Transverse colon (tissue), 4 donors: ENCODE results near the gene AKR1C4. TPM values are rescaled to one million over a fixed set of nuclear protein-coding genes. Genes with fewer than 3 reads are reported as not detected.

Experiments used
- DNase-seq: peaks from one replicate; pipeline ENCODE4 v3.0.0-alpha.2; 2019
- H3K27ac ChIP-seq, 4 donors: fragments of 200-600 bp; sonication (generic); 2 replicates each; pipeline ENCODE4 v1.5.1; 2016 to 2018; ENCODE audit warnings: inconsistent platforms in 4 of 4
- H3K27me3 ChIP-seq: fragments of 200-600 bp; sonication (generic); 2 replicates; pipeline ENCODE4 v1.5.1; 2017; ENCODE audit warnings: inconsistent platforms
- H3K36me3 ChIP-seq, 4 donors: fragments of 200-600 bp; sonication (generic); 2 replicates each; pipeline ENCODE4 v1.5.1; 2017 to 2019; ENCODE audit warnings: inconsistent platforms in 4 of 4
- H3K4me1 ChIP-seq, 4 donors: fragments of 200-600 bp; sonication (generic); 2 replicates each; pipeline ENCODE4 v1.5.1; 2017 to 2020; ENCODE audit warnings: inconsistent platforms in 4 of 4
- H3K4me3 ChIP-seq, 4 donors: fragments of 200-600 bp; sonication (generic); 1 replicate in 1 of 4; 2 replicates in 3 of 4; pipeline versions ENCODE4 v1.5.1 to v1.6.1; 2017 to 2019; ENCODE audit warnings: inconsistent platforms in 4 of 4
- H3K9me3 ChIP-seq, 2 donors: fragments of 200-600 bp; sonication (generic); 2 replicates each; pipeline ENCODE4 v1.5.1; 2017 to 2019; ENCODE audit warnings: inconsistent platforms in 2 of 2
- CTCF ChIP-seq, 5 experiments: fragments of 200-600 bp in 3 of 5; fragments of 450-650 bp in 2 of 5; sonication (generic) in 3 of 5; IDR thresholded peaks; 1 replicate in 2 of 5; 2 replicates in 3 of 5; pipeline ENCODE4 v1.5.1; 2016 to 2017; ENCODE audit warnings: antibody characterized with exemption in 5 of 5, inconsistent platforms in 3 of 5, mild to moderate bottlenecking in 2 of 5, moderate library complexity in 1 of 5
- EP300 ChIP-seq: sonication (generic); formaldehyde crosslinking; IDR thresholded peaks from one replicate; pipeline ENCODE4 v1.6.1; 2017; ENCODE audit warnings: antibody characterized with exemption, low read depth
- POLR2A ChIP-seq: fragments of 450-650 bp; IDR thresholded peaks from one replicate; pipeline ENCODE4 v1.6.1; 2016; ENCODE audit warnings: antibody characterized with exemption, mild to moderate bottlenecking, moderate library complexity
- POLR2AphosphoS5 ChIP-seq, 3 donors: sonication (generic); formaldehyde crosslinking; IDR thresholded peaks; one replicate each; pipeline ENCODE4 v1.6.1; 2016; ENCODE audit warnings: antibody characterized with exemption in 3 of 3
- WGBS, 2 donors: methylation state at CpG; one replicate each; pipeline ENCODE4 v1.1.5; 2018; ENCODE audit warnings: low coverage in 1 of 2; 5-methylcytosine and 5-hydroxymethylcytosine counted together
- in situ Hi-C, 4 donors: fragments of 200-750 bp; cut with MboI; loops; one replicate each; pipeline versions ENCODE4 v1.15.0 to v1.15.1; 2017; ENCODE audit warnings: low sequenced_read_pairs in 3 of 4, low pct_ligation_motif_present in 1 of 4, low pct_unique_long_range_greater_than_20kb in 1 of 4
- intact Hi-C: fragments of 100-400 bp; cut with DNase I; formaldehyde crosslinking; loops from one replicate; pipeline ENCODE4 v1.15.1; 2023; ENCODE audit warnings: low total_unique reads
- total RNA-seq, 4 donors: library from RNA; depleted of rRNA; stranded (reverse); fragments of >200 nt; gene quantifications; one replicate each; pipeline ENCODE4 v1.1.0, GENCODE V29; 2016

AKR1C4 gene
- total RNA-seq, 4 donors from 2014 or later: not detected

- Histone ChIP-seq H3K27me3 (no peaks in the 10 kb centered on the region), H3K9me3 (peaks cover 0 to 5% of the 10 kb centered on the region in 2 donors), H3K27ac (no peak overlapping the region), H3K4me1 (peaks cover 0 to 3% (median 0%) of the 10 kb centered on the region in 4 donors), H3K36me3 (no peaks in the 10 kb centered on the region), H3K4me3 (no peak overlapping the region)
- WGBS, 2 donors: 77 to 78% methylated on average over 6 of the region's 6 CpGs
- in situ Hi-C loops (no loop called here), intact Hi-C loops (no loop called here)
- no peak for DNase-seq
- TF ChIP-seq EP300 (no peak), POLR2A (no peak), POLR2AphosphoS5 (IDR thresholded peaks at IDR 0.05) (no peak), CTCF (IDR thresholded peaks at IDR 0.05) (no peak)
Observed at GRCh38 chr10:5259132-5259951, 62.7 kb downstream of the AKR1C4 start.

GRCh38 chr10:5259952-5260578 is 63.4 kb downstream of the AKR1C4 start:
- in situ Hi-C loops: no loop called here
- Histone ChIP-seq H3K4me3 (no peak overlapping the region), H3K36me3 (no peaks in the 10 kb centered on the region), H3K9me3 (peaks cover 0 to 6% of the 10 kb centered on the region in 2 donors), H3K27me3 (no peaks in the 10 kb centered on the region), H3K4me1 (no peaks in the 10 kb centered on the region), H3K27ac (no peak overlapping the region)
- TF ChIP-seq EP300 (no peak), CTCF (IDR thresholded peaks at IDR 0.05) (no peak), POLR2AphosphoS5 (IDR thresholded peaks at IDR 0.05) (no peak), POLR2A (no peak)
- DNase-seq: no peak
- intact Hi-C loops: no loop called here
- 70 to 88% methylated on average over 4 to 5 of the region's 5 CpGs for WGBS, 2 donors

GRCh38 chr10:5260828-5261227 is 64.2 kb downstream of the AKR1C4 start:
- WGBS, 2 donors: 61 to 67% methylated on average over 1 to 3 of the region's 3 CpGs
- Histone ChIP-seq H3K27me3 (no peaks in the 10 kb centered on the region), H3K27ac (no peak overlapping the region), H3K4me3 (no peak overlapping the region), H3K36me3 (no peaks in the 10 kb centered on the region), H3K4me1 (no peaks in the 10 kb centered on the region), H3K9me3 (peaks cover 0 to 7% of the 10 kb centered on the region in 2 donors)
- in situ Hi-C loops: no loop called here
- intact Hi-C loops: no loop called here
- no peak for DNase-seq
- no peak for TF ChIP-seq POLR2AphosphoS5 (IDR thresholded peaks at IDR 0.05)
- no peak for TF ChIP-seq POLR2A
- TF ChIP-seq CTCF (IDR thresholded peaks at IDR 0.05): no peak
- TF ChIP-seq EP300: no peak

- no peak for DNase-seq
- Histone ChIP-seq H3K27ac (no peak overlapping the region), H3K36me3 (no peaks in the 10 kb centered on the region), H3K4me3 (no peak overlapping the region), H3K4me1 (peaks cover 0 to 12% (median 3%) of the 10 kb centered on the region in 4 donors), H3K9me3 (peaks cover 14 to 20% of the 10 kb centered on the region in 2 donors), H3K27me3 (no peaks in the 10 kb centered on the region)
- in situ Hi-C loops (no loop called here), intact Hi-C loops (no loop called here)
- WGBS, 2 donors: 77 to 88% methylated on average over 1 of the region's 1 CpG
- TF ChIP-seq POLR2A: no peak
- no peak for TF ChIP-seq POLR2AphosphoS5 (IDR thresholded peaks at IDR 0.05)
- no peak for TF ChIP-seq CTCF (IDR thresholded peaks at IDR 0.05)
- no peak for TF ChIP-seq EP300
Observed at GRCh38 chr10:5265139-5265538, 68.5 kb downstream of the AKR1C4 start.
